ENCODE data around the gene CD59. TPM values are rescaled to one million over a fixed set of nuclear protein-coding genes. Genes with fewer than 3 reads are reported as not detected.
A peak's percentile ranks its signal among the peaks of the same experiment; 100 is the strongest.
"Not testable (repeated sequence)": the region's sequence is repeated elsewhere in the genome, so short reads cannot be mapped to it uniquely, and the experiment has no call there.

The CD59 gene
- polyA plus RNA-seq, 1 experiment = 1,182 TPM

DNA sequence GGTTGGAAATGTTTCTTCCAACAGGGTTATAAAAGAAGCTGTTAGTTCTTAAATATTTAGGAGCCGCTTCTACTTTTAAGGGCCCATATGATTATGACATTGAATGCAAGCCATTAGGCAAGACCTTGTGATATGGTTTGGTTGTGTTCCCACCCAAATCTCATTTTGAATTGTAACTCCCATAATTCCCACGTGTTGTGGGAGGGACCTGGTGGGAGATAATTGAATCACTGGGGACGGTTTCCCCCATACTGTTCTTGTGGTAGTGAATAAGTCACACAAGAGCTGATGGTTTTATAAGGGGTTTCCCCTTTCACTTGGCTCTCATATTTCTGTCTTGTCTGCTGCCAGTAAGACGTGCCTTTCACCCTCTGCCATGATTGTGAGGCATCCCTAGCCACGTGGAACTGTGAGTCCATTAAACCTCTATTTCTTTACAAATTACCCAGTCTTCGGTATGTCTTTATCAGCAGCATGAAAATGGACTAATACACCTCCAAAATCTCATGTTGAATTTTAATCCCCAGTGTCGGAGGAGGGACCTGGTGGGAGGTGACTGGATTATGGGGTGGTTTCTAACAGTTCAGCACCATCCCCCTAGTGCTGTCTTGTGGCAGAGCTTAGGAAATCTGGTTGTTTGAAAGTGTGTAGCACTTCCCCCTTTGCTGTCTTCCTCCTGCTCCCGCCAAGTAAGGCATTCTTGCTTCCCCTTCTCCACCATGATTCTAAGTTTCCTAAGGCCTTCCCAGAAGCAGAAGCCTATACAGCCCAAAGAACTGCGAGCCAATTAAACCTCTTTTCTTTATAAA, 4.3 kb downstream of the CD59 start:
- CTCF ChIA-PET = interaction anchor here (2.1 kb wide), 1 partner anchor 11 kb away, joined by 9 read pairs; no protein-coding TSS in a partner anchor
- H3K4me3 ChIP-seq (ENCODE audit: low read depth, low read length) = no peak overlapping the region
- TF ChIP-seq, protein P1, sequence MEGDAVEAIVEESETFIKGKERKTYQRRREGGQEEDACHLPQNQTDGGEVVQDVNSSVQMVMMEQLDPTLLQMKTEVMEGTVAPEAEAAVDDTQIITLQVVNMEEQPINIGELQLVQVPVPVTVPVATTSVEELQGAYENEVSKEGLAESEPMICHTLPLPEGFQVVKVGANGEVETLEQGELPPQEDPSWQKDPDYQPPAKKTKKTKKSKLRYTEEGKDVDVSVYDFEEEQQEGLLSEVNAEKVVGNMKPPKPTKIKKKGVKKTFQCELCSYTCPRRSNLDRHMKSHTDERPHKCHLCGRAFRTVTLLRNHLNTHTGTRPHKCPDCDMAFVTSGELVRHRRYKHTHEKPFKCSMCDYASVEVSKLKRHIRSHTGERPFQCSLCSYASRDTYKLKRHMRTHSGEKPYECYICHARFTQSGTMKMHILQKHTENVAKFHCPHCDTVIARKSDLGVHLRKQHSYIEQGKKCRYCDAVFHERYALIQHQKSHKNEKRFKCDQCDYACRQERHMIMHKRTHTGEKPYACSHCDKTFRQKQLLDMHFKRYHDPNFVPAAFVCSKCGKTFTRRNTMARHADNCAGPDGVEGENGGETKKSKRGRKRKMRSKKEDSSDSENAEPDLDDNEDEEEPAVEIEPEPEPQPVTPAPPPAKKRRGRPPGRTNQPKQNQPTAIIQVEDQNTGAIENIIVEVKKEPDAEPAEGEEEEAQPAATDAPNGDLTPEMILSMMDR (IDR thresholded peaks at IDR 0.05; ENCODE audit: low read depth, low read length) = no peak
- no peaks in the 10 kb centered on the region for H3K27me3 ChIP-seq (ENCODE audit: control insufficient read depth, insufficient read depth, low read length)
- POLR2A ChIA-PET = no interaction called here
- no peaks in the 10 kb centered on the region; the same call in 1 of the 2 replicates for H3K9me3 ChIP-seq (ENCODE audit: control insufficient read depth, insufficient read depth, low read length)
- no peak overlapping the region for H3K27ac ChIP-seq (ENCODE audit: low read depth, low read length)
- DNase-seq (ENCODE audit: low read depth, low spot score) = no peak

DNA sequence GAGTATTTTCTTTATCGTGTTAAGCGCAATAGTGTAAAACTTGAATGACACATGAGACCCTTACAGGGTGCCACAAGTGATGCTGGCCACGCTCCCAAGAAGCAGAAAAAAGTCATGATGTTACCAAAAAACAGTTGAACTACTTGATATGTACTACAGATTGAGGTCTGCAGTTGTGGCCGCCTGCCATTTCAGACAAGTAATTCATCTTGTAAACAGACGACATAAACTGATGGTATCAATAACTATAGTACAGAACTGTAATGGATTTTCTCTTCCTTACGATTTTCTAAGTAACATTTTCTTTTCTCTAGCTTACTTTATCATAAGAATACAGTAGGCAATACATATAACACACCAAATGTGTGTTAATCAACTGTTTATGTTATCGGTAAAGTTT, 5.5 kb downstream of the CD59 start:
- no peak for DNase-seq (ENCODE audit: low read depth, low spot score)
- no peak overlapping the region for H3K27ac ChIP-seq (ENCODE audit: low read depth, low read length)
- H3K4me3 ChIP-seq (ENCODE audit: low read depth, low read length) = no peak overlapping the region
- ChIA-PET CTCF (interaction anchor here (2.1 kb wide), 1 partner anchor 12 kb away, joined by 9 read pairs; no protein-coding TSS in a partner anchor), POLR2A (no interaction called here)
- TF ChIP-seq, protein P1 (IDR thresholded peaks at IDR 0.05; ENCODE audit: low read depth, low read length) = no peak
- H3K27me3 ChIP-seq (ENCODE audit: control insufficient read depth, insufficient read depth, low read length) = no peaks in the 10 kb centered on the region
- no peaks in the 10 kb centered on the region for H3K9me3 ChIP-seq (ENCODE audit: control insufficient read depth, insufficient read depth, low read length)

DNA sequence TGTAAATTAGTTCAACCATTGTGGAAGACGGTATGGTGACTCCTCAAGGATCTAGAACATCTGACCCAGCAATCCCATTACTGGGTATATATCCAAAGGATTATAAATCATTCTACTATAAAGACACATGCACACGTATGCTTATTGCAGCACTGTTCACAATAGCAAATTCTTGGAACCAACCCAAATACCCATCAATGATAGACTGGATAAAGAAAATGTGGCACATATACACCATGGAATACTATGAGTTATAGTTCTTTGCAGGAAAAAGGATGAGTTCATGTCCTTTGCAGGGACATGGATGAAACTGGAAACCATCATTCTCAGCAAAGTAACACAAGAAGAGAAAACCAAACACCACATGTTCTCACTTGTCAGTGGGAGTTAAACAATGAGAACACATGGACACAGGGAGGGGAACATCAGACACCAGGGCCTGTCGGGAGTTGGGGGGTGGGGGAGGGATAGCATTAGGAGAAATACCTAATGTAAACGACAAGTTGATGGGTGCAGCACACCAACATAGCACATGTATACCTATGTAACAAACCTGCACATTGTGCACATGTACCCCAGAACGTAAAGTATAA, 7.1 kb downstream of the CD59 start:
- H3K9me3 ChIP-seq (ENCODE audit: control insufficient read depth, insufficient read depth, low read length); DNase-seq (ENCODE audit: low read depth, low spot score); POLR2A ChIA-PET; H3K27me3 ChIP-seq (ENCODE audit: control insufficient read depth, insufficient read depth, low read length); H3K4me3 ChIP-seq (ENCODE audit: low read depth, low read length); H3K27ac ChIP-seq (ENCODE audit: low read depth, low read length); CTCF ChIA-PET: not testable (repeated sequence)

DNA sequence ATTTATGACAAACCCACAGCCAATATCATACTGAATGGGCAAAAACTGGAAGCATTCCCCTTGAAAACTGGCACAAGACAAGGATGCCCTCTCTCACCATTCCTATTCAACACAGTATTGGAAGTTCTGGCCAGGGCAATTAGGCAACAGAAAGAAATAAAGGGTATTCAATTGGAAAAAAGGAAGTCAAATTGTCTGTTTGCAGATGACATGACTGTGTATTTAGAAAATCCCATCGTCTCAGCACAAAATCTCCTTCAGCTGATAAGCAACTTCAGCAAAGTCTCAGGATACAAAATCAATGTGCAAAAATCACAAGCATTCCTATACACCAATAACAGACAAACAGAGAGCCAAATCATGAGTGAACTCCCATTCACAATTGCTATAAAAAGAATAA, 8.7 kb downstream of the CD59 start:
- H3K27me3 ChIP-seq (ENCODE audit: control insufficient read depth, insufficient read depth, low read length); H3K27ac ChIP-seq (ENCODE audit: low read depth, low read length); DNase-seq (ENCODE audit: low read depth, low spot score); H3K4me3 ChIP-seq (ENCODE audit: low read depth, low read length); H3K9me3 ChIP-seq (ENCODE audit: control insufficient read depth, insufficient read depth, low read length); POLR2A ChIA-PET: not testable (repeated sequence)
- CTCF ChIA-PET = interaction anchor here (0.9 to 1.6 kb wide), 2 partner anchors 11 to 15 kb away, joined by 4 to 5 read pairs; no protein-coding TSS in a partner anchor

DNA sequence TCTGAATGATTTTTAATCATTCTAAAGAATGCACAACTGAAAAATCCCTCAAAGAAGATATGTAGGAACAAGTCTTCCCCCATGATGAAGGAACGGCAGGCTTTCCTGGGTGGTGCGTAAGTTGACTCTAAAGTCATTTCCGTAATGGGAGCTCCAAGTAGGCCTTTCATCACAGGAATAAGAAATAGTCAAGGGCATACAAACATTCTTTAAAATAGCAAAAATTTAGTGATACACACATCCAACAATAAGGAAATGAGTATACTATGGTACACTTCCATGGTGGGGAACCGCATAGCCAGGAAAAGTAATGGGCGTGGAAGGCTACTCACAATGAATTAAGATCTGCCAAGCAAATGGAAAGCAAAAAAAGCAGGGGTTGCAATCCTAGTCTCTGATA, 10.7 kb downstream of the CD59 start:
- H3K27me3 ChIP-seq (ENCODE audit: control insufficient read depth, insufficient read depth, low read length) = no peaks in the 10 kb centered on the region
- DNase-seq (ENCODE audit: low read depth, low spot score) = no peak
- TF ChIP-seq, protein P1 (IDR thresholded peaks at IDR 0.05; ENCODE audit: low read depth, low read length) = no peak
- ChIA-PET CTCF (interaction anchor here (1.0 kb wide), 1 partner anchor 17 kb away, joined by 4 read pairs; no protein-coding TSS in a partner anchor), POLR2A (no interaction called here)
- H3K9me3 ChIP-seq (ENCODE audit: control insufficient read depth, insufficient read depth, low read length) = no peaks in the 10 kb centered on the region
- no peak overlapping the region for H3K4me3 ChIP-seq (ENCODE audit: low read depth, low read length)
- H3K27ac ChIP-seq (ENCODE audit: low read depth, low read length) = no peak overlapping the region

DNA sequence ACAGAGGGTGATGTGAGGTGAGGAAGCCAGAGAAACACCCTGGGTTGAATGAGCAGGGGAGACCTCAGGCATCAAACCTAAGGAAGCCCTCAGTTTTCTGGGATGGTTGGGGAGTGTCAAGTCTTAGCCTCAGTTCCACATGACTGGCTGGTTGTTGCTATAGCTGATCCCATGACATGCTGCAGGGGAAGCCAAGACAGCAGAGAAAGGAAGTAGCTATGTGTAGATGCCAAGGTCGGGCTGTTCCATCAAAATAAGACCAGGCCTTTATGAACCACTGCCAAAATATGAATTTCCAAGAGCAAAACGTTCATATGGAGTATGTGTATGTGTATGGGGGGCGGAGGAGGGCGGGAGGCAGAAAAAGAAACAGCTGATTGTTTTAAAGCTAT, 11.6 kb downstream of the CD59 start:
- TF ChIP-seq, protein P1 (IDR thresholded peaks at IDR 0.05; ENCODE audit: low read depth, low read length) = no peak
- CTCF ChIA-PET = interaction anchor here (1.0 kb wide), 2 partner anchors 16 to 18 kb away, joined by 3 to 4 read pairs; no protein-coding TSS in a partner anchor
- H3K4me3 ChIP-seq (ENCODE audit: low read depth, low read length) = no peak overlapping the region
- no peaks in the 10 kb centered on the region for H3K9me3 ChIP-seq (ENCODE audit: control insufficient read depth, insufficient read depth, low read length)
- H3K27ac ChIP-seq (ENCODE audit: low read depth, low read length) = peak overlapping the region; percentile 87
- POLR2A ChIA-PET = interaction anchor here (1.1 kb wide), 1 partner anchor 25 kb away, joined by 5 read pairs; no protein-coding TSS in a partner anchor
- DNase-seq (ENCODE audit: low read depth, low spot score) = no peak
- H3K27me3 ChIP-seq (ENCODE audit: control insufficient read depth, insufficient read depth, low read length) = no peaks in the 10 kb centered on the region

Data from AG04450 (cell line).